ENCODE results near the gene BICD2. TPM values are rescaled to one million over a fixed set of nuclear protein-coding genes. Genes with fewer than 3 reads are reported as not detected.

BICD2 gene
- polyA plus RNA-seq, 1 donor from 2014 or later = 22.4 TPM

- Histone ChIP-seq H3K27ac (ENCODE audit: low read length) (no peak overlapping the region), H3K36me3 (ENCODE audit: insufficient read depth, low read length) (no peaks in the 10 kb centered on the region), H2AFZ (ENCODE audit: low read depth, low read length) (no peak overlapping the region), H3K9ac (ENCODE audit: low read length) (no peak overlapping the region), H3K27me3 (ENCODE audit: insufficient read depth, low read depth, low read length) (no peaks in the 10 kb centered on the region), H3K79me2 (replicated peaks; ENCODE audit: insufficient read depth, low read length) (peaks cover 33% of the 10 kb centered on the region), H3K9me2 (ENCODE audit: insufficient read depth, low read length) (no peaks in the 10 kb centered on the region), H3K9me3 (ENCODE audit: low read length) (no peaks in the 10 kb centered on the region), H4K20me1 (ENCODE audit: insufficient read depth) (no peaks in the 10 kb centered on the region), H3K4me2 (ENCODE audit: low read length) (no peak overlapping the region), H3K4me3 (ENCODE audit: low read length) (no peak overlapping the region), H3F3A (ENCODE audit: insufficient read depth, low read length, poor library complexity, severe bottlenecking) (no peaks in the 10 kb centered on the region)
- no peak for TF ChIP-seq EZH2 (IDR thresholded peaks at IDR 0.05; ENCODE audit: borderline replicate concordance, insufficient read depth, low read length, poor library complexity, severe bottlenecking)
- TF ChIP-seq, protein P1, sequence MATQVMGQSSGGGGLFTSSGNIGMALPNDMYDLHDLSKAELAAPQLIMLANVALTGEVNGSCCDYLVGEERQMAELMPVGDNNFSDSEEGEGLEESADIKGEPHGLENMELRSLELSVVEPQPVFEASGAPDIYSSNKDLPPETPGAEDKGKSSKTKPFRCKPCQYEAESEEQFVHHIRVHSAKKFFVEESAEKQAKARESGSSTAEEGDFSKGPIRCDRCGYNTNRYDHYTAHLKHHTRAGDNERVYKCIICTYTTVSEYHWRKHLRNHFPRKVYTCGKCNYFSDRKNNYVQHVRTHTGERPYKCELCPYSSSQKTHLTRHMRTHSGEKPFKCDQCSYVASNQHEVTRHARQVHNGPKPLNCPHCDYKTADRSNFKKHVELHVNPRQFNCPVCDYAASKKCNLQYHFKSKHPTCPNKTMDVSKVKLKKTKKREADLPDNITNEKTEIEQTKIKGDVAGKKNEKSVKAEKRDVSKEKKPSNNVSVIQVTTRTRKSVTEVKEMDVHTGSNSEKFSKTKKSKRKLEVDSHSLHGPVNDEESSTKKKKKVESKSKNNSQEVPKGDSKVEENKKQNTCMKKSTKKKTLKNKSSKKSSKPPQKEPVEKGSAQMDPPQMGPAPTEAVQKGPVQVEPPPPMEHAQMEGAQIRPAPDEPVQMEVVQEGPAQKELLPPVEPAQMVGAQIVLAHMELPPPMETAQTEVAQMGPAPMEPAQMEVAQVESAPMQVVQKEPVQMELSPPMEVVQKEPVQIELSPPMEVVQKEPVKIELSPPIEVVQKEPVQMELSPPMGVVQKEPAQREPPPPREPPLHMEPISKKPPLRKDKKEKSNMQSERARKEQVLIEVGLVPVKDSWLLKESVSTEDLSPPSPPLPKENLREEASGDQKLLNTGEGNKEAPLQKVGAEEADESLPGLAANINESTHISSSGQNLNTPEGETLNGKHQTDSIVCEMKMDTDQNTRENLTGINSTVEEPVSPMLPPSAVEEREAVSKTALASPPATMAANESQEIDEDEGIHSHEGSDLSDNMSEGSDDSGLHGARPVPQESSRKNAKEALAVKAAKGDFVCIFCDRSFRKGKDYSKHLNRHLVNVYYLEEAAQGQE (IDR thresholded peaks at IDR 0.05; ENCODE audit: borderline replicate concordance) = no peak
- TF ChIP-seq POLR2AphosphoS5 (IDR thresholded peaks at IDR 0.05) = no peak
- TF ChIP-seq TAF1 (IDR thresholded peaks at IDR 0.05; ENCODE audit: low read depth) = no peak
- TF ChIP-seq SMC3 (conservative IDR thresholded peaks at IDR 0.05; ENCODE audit: poor library complexity) = no peak
- TF ChIP-seq, protein P2, sequence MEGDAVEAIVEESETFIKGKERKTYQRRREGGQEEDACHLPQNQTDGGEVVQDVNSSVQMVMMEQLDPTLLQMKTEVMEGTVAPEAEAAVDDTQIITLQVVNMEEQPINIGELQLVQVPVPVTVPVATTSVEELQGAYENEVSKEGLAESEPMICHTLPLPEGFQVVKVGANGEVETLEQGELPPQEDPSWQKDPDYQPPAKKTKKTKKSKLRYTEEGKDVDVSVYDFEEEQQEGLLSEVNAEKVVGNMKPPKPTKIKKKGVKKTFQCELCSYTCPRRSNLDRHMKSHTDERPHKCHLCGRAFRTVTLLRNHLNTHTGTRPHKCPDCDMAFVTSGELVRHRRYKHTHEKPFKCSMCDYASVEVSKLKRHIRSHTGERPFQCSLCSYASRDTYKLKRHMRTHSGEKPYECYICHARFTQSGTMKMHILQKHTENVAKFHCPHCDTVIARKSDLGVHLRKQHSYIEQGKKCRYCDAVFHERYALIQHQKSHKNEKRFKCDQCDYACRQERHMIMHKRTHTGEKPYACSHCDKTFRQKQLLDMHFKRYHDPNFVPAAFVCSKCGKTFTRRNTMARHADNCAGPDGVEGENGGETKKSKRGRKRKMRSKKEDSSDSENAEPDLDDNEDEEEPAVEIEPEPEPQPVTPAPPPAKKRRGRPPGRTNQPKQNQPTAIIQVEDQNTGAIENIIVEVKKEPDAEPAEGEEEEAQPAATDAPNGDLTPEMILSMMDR (IDR thresholded peaks at IDR 0.05; ENCODE audit: poor library complexity, severe bottlenecking) = no peak
- TF ChIP-seq RAD21 (conservative IDR thresholded peaks at IDR 0.05) = no peak
- TF ChIP-seq EP300 (conservative IDR thresholded peaks at IDR 0.05; ENCODE audit: poor library complexity, severe bottlenecking) = no peak
- no peak for TF ChIP-seq MXI1 (conservative IDR thresholded peaks at IDR 0.05; ENCODE audit: poor library complexity, severe bottlenecking)
Observed at GRCh38 chr9:92736563-92737215, 27.9 kb downstream of the BICD2 start.

DNA sequence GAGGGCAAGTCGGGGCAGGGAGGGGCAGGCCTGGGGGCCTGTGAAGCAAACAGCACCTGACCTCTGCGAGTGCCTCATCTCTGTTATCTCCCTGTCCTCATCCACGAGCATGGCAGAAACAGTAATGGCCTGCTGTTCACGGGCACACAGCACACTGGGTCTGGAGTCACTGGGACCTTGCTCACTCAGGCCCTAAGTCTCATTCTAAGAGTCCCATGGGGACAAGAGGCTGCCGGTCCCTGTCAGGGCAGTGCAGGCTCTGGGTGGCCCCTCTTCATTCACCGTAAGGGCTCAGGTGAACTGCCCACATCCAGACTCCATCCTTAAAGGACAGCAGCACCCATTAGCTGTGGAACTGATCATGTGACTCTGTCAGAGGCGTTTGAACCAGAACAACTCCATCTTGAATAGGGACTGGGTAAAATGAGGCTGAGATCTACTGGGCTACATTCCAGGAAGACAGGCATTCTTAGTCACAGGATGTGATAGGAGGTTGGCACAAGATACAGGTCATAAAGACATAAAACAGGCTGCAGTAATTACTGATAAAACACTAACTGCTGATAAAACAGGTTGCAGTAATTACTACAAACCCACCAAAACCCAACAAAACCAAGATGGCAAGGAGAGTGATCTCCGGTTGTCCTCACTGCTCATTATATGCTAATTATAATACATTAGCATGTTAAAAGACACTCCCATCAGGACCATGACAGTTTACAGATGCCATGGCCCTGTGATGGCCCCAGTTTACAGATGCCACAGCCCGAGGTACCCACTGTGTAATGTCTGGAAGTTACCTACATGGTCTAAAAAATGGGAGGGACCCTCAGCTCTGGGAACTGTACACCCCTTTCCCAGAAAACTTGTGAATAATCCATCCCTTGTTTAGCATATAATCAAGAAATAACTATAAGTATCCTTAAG, 28.7 kb downstream of the BICD2 start:
- Histone ChIP-seq H3K4me2 (ENCODE audit: low read length) (no peak overlapping the region), H3K36me3 (ENCODE audit: insufficient read depth, low read length) (no peaks in the 10 kb centered on the region), H3K9me3 (ENCODE audit: low read length) (no peaks in the 10 kb centered on the region), H4K20me1 (ENCODE audit: insufficient read depth) (no peaks in the 10 kb centered on the region), H3K79me2 (replicated peaks; ENCODE audit: insufficient read depth, low read length) (peaks cover 25% of the 10 kb centered on the region), H3F3A (ENCODE audit: insufficient read depth, low read length, poor library complexity, severe bottlenecking) (no peaks in the 10 kb centered on the region), H3K27ac (ENCODE audit: low read length) (no peak overlapping the region), H3K9me2 (ENCODE audit: insufficient read depth, low read length) (no peaks in the 10 kb centered on the region), H3K9ac (ENCODE audit: low read length) (no peak overlapping the region), H2AFZ (ENCODE audit: low read depth, low read length) (no peak overlapping the region), H3K4me3 (ENCODE audit: low read length) (no peak overlapping the region), H3K27me3 (ENCODE audit: insufficient read depth, low read depth, low read length) (no peaks in the 10 kb centered on the region)
- TF ChIP-seq, protein P2 (IDR thresholded peaks at IDR 0.05; ENCODE audit: poor library complexity, severe bottlenecking) = no peak
- TF ChIP-seq POLR2AphosphoS5 (IDR thresholded peaks at IDR 0.05) (no peak), RAD21 (conservative IDR thresholded peaks at IDR 0.05) (no peak)

Measured in neural cell (in vitro differentiated cells).